Activated CD4-positive, CD25-positive, alpha-beta regulatory T cell treated with anti-CD3 and anti-CD28 coated beads, Interleukin-2, amount 50 U/mL, for 24 hours (primary cell): ENCODE data around the gene CDK14.
"Not testable (repeated sequence)": the region's sequence is repeated elsewhere in the genome, so short reads cannot be mapped to it uniquely, and the experiment has no call there.

Experiments
- ATAC-seq, 2 donors: fragments of 150-1000 bp; cut with Tn5 transposase; one replicate each; pipeline ENCODE4 v1.10.0; 2021; ENCODE audit warnings: mild to moderate bottlenecking in 1 of 2, moderate library complexity in 1 of 2

CDK14 gene

DNA sequence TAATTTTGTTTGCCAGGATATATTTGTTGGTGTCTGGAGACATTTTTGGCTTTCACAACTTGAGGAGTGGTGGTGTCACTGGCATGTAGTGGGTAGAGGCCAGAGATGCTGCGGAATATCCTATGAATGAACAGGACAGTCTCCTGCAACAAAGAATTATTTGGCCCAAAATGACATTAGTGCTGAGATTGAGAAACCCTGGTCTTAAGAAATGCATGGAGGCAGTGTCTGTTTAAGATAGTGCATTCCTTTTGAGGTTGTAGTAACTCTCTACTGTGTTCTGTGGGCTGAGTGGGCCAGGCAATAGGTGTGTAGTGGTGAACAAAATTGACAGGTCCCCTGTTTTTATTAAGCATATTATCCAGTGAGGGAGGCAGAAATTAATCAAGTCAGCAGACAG, 165.5 kb downstream of the CDK14 start:
- ATAC-seq, result no peak

DNA sequence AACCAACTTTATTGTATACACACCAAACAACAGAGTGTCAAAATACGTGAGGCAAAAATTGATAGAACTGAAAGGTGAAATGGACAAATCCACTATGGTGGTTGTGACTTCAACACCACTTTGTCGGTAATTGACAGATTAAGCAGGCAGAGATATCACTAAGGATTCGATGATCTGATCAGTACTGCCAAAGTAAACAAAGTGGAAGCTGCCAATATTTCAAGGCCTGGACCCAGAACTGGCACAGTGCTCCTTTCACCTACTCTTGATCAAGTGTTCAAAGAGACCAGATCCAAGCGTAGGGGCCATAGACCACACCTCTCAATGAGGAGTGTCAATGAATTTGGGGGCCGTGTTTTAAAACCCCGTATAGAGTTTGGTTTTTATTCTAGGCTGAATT, 167.0 kb downstream of the CDK14 start:
- ATAC-seq, result no peak

- ATAC-seq, result no peak
Measured at GRCh38 chr7:90764848-90765570, 168.9 kb downstream of the CDK14 start.

GRCh38 chr7:90766814-90767564, 170.9 kb downstream of the CDK14 start:
- ATAC-seq, result no peak

GRCh38 chr7:90768301-90768700, 172.2 kb downstream of the CDK14 start:
- ATAC-seq, result no peak

GRCh38 chr7:90769036-90769435, 172.9 kb downstream of the CDK14 start:
- ATAC-seq, result no peak

DNA sequence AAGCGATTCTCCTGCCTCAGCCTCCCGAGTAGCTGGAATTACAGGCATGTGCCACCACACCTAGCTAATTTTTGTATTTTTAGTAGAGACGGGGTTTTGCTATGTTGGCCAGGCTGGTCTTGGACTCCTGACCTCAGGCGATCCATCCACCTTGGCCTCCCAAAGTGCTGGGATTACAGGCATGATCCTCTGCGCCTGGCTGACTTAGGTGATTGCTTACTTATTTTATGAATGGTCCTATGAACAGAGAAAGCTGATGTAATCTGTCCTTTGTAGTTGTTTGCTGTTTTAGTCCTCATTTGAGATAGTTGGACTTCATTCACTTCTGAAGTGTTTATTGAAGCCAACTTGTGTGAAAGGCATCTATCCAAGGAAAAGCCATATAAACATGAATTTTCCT, 173.4 kb downstream of the CDK14 start:
- ATAC-seq, result not testable (repeated sequence)

- ATAC-seq, result no peak
Measured at GRCh38 chr7:90771281-90771680, 175.2 kb downstream of the CDK14 start.

DNA sequence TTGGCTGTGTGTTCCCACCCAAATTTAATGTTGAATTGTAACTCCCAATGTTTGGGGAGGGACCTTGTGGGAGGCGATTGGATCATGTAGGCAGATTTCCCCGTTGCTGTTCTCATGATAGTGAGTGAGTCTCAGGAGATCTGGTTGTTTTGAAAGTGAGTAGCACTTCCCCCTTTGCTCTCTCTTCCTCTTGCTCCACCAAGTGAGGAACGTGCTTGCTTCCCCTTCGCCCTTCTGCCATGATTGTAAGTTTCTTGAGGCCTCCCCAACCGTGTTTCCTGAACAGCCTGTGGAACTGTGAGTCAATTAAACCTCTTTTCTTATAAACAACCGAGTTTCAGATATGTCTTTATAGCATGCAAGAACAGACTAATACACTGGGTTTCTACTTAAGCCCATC, 176.3 kb downstream of the CDK14 start:
- no peak for ATAC-seq

- no peak for ATAC-seq
Measured at GRCh38 chr7:90773269-90773668, 177.1 kb downstream of the CDK14 start.

DNA sequence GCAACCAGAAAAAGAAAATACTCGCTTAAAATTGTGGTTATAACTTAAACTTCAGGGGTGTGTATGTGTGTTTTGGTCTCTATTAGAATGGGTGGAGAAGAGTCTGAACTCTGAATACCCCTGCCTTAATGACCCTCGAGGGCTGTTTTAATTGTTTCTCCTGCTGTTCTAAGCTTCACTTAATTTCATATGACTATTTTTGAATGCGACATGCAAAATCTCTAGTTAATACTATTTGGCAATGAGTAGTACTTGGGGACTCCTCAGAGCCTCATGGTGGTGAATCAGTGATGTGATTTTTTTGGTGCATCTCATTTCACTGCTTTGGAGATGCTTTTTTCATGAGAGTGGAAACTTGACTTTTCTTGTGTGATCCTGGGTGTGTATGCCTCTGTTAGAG, 178.6 kb downstream of the CDK14 start:
- ATAC-seq, result no peak

DNA sequence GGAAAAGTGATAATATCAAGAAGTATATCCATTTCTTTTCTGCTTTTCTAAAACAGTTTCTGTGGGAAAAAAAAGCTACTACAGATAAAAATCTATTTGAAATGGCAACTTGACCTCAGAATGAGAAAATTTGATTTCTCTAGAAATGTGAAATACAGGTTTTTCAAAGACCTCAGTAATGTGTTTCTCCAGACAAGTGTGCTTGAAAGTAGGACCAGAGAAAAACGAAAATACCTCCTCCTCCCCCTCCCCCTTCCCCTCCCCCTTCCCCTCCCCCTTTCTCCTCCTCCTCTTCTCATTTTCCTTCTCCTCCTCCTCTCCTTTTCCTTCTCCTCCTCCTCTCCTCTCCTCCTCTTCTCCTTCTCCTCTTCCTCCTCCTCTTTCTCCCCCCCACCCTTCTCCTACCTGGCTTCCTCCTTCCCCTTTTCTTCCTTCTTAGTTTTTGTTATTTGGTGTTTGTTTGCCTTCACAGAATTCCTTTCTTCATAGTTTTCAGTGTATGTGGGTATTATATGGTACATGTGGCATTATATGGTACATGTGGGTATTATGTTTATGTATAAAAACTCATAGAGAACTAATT, 179.4 kb downstream of the CDK14 start:
- ATAC-seq, result no peak

GRCh38 chr7:90777041-90777440, 180.9 kb downstream of the CDK14 start:
- ATAC-seq, result no peak

DNA sequence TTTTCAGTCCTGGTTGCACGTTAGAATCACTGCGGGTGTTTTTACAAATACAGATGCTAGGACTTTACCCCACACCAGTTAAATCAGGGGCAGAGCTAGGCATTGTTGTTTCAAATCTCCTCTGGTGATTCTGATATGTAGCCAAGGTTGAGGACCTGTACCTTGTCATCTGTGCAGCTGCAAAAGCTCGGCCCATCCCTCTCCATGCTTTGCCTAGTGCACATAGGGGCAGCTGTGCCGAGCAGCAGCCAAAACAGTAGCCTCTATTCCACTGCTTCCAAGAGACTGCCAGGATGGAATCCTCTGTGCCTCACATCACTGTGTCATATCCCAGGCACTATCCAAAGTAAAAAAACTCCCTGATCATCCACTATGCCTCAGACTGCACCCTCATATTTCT, 181.3 kb downstream of the CDK14 start:
- no peak for ATAC-seq

GRCh38 chr7:90777886-90778285, 181.8 kb downstream of the CDK14 start:
- no peak for ATAC-seq

- ATAC-seq, result no peak
Measured at GRCh38 chr7:90788052-90788451, 191.9 kb downstream of the CDK14 start.

DNA sequence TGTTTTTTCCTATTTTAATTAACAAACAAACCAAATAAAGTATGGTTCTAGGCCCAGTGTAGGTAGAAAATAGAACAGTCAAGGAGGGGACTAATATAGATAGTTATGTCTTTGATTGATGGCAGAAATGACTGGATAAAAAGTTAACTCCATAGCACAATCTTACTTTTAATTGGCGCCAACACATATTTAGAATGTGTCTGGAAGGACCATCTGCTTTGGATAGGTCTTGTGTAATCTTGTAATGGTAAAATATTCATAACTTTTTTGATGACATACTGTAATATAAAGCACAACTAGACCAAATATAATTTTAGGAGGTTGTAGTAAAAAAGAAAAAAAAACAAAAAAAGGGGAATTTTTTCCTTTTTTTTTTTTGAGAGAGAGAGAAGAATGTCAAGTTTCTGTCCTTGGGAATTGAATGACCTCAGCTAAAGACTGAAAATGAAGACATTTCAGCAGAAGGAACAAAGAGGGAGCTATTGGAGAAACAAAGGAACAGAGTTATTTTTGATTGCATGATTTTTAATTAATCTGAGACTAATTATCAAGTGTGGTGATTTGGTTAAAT, 193.7 kb downstream of the CDK14 start:
- no peak for ATAC-seq

- no peak for ATAC-seq
Measured at GRCh38 chr7:90791596-90791995, 195.5 kb downstream of the CDK14 start.

GRCh38 chr7:90792301-90792700, 196.2 kb downstream of the CDK14 start:
- peak; percentile 43 to 48 for ATAC-seq

DNA sequence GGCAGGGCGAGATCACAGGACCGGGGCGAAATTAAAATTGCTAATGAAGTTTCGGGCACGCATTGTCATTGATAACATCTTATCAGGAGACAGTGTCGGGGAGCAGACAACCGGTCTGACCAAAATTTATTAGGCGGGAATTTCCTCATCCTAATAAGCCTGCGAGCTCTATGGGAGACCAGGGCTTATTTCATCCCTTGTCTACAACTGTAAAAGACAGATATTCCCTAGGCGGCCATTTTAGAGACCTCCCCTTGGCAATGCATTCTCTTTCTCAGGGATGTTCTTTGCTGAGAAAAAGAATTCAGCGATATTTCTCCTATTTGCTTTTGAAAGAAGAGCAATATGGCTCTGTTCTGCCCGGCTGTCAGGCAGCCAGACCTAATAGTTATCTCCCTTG, 198.1 kb downstream of the CDK14 start:
- ATAC-seq, result not testable (repeated sequence)

- ATAC-seq, result no peak
Measured at GRCh38 chr7:90797596-90797995, 201.5 kb downstream of the CDK14 start.

DNA sequence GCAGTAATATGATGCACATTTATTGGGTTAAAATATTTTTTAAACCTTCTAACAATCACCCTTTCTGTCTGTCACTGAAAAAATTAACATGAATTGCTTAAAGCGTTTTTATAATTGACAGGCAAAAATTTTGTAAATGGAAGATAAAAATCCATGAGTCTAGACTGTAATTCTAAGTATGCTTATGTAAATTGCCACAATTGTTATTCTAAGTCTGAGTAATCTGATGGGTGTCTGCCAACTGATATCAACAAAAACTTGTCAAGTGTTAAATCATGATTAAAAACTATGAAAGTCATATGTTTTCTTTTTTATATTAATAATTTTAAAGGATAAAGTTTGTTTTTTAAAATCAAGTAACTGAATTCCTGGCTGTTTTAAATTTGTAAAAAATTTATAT, 208.2 kb downstream of the CDK14 start:
- no peak for ATAC-seq

- ATAC-seq, result not testable (repeated sequence)
Measured at GRCh38 chr7:90815552-90815951, 219.4 kb downstream of the CDK14 start.
